ENCODE data around the gene CDYL.

CDYL gene

GRCh38 chr6:4964675-4965561 lies 188.7 kb downstream of the CDYL start:
- H3K9me2 ChIP-seq (replicated peaks; ENCODE audit: insufficient read depth, low read length), result no peaks in the 10 kb centered on the region
- H3K79me2 ChIP-seq (ENCODE audit: insufficient read depth, low read length), result no peaks in the 10 kb centered on the region
- H3K9ac ChIP-seq (ENCODE audit: low read length), result no peak overlapping the region
- H3F3A ChIP-seq (ENCODE audit: insufficient read depth), result no peaks in the 10 kb centered on the region
- TF ChIP-seq EZH2phosphoT487 (conservative IDR thresholded peaks at IDR 0.05; ENCODE audit: low read length) (no peak), CTCF (IDR thresholded peaks at IDR 0.05; ENCODE audit: insufficient read depth, low read length, poor library complexity, severe bottlenecking) (no peak)
- H3K36me3 ChIP-seq (ENCODE audit: low read length), result no peaks in the 10 kb centered on the region
- H2AFZ ChIP-seq (ENCODE audit: low read depth, low read length, severe bottlenecking), result no peak overlapping the region
- no peak overlapping the region for H3K4me2 ChIP-seq (ENCODE audit: low read depth, low read length, poor library complexity, severe bottlenecking)
- no peak overlapping the region for H3K4me3 ChIP-seq (ENCODE audit: insufficient read depth, low read length, poor library complexity, severe bottlenecking)
- no peaks in the 10 kb centered on the region for H3K27me3 ChIP-seq (ENCODE audit: low read length)
- H4K20me1 ChIP-seq (ENCODE audit: low read depth, low read length), result no peaks in the 10 kb centered on the region; the same call in 1 of the 2 replicates
- no peak overlapping the region for H3K27ac ChIP-seq (ENCODE audit: low read depth, low read length)
- H3K9me3 ChIP-seq (ENCODE audit: insufficient read depth, low read length), result no peaks in the 10 kb centered on the region

- no peaks in the 10 kb centered on the region for H3K9me3 ChIP-seq (ENCODE audit: insufficient read depth, low read length)
- H3K36me3 ChIP-seq (ENCODE audit: low read length), result no peaks in the 10 kb centered on the region
- H4K20me1 ChIP-seq (ENCODE audit: low read depth, low read length), result no peaks in the 10 kb centered on the region; the same call in 1 of the 2 replicates
- H3F3A ChIP-seq (ENCODE audit: insufficient read depth), result no peaks in the 10 kb centered on the region
- no peak for TF ChIP-seq CTCF (IDR thresholded peaks at IDR 0.05; ENCODE audit: insufficient read depth, low read length, poor library complexity, severe bottlenecking)
- no peak for TF ChIP-seq EZH2phosphoT487 (conservative IDR thresholded peaks at IDR 0.05; ENCODE audit: low read length)
- no peaks in the 10 kb centered on the region for H3K27me3 ChIP-seq (ENCODE audit: low read length)
- H3K4me3 ChIP-seq (ENCODE audit: insufficient read depth, low read length, poor library complexity, severe bottlenecking), result no peak overlapping the region
- no peaks in the 10 kb centered on the region for H3K9me2 ChIP-seq (replicated peaks; ENCODE audit: insufficient read depth, low read length)
- H3K79me2 ChIP-seq (ENCODE audit: insufficient read depth, low read length), result no peaks in the 10 kb centered on the region
- no peak overlapping the region for H2AFZ ChIP-seq (ENCODE audit: low read depth, low read length, severe bottlenecking)
- no peak overlapping the region for H3K9ac ChIP-seq (ENCODE audit: low read length)
- H3K4me2 ChIP-seq (ENCODE audit: low read depth, low read length, poor library complexity, severe bottlenecking), result no peak overlapping the region
- no peak overlapping the region for H3K27ac ChIP-seq (ENCODE audit: low read depth, low read length)
Observed at GRCh38 chr6:4965562-4966389, 189.6 kb downstream of the CDYL start.

- H3K4me2 ChIP-seq (ENCODE audit: low read depth, low read length, poor library complexity, severe bottlenecking), result no peak overlapping the region
- H3K9ac ChIP-seq (ENCODE audit: low read length), result no peak overlapping the region
- H3K36me3 ChIP-seq (ENCODE audit: low read length), result no peaks in the 10 kb centered on the region
- H4K20me1 ChIP-seq (ENCODE audit: low read depth, low read length), result no peaks in the 10 kb centered on the region
- no peak overlapping the region for H3K27ac ChIP-seq (ENCODE audit: low read depth, low read length)
- no peaks in the 10 kb centered on the region for H3K79me2 ChIP-seq (ENCODE audit: insufficient read depth, low read length)
- H3K9me2 ChIP-seq (replicated peaks; ENCODE audit: insufficient read depth, low read length), result no peaks in the 10 kb centered on the region
- H3K27me3 ChIP-seq (ENCODE audit: low read length), result no peaks in the 10 kb centered on the region
- H3F3A ChIP-seq (ENCODE audit: insufficient read depth), result no peaks in the 10 kb centered on the region
- no peak overlapping the region for H3K4me3 ChIP-seq (ENCODE audit: insufficient read depth, low read length, poor library complexity, severe bottlenecking)
- H2AFZ ChIP-seq (ENCODE audit: low read depth, low read length, severe bottlenecking), result no peak overlapping the region
- TF ChIP-seq CTCF (IDR thresholded peaks at IDR 0.05; ENCODE audit: insufficient read depth, low read length, poor library complexity, severe bottlenecking), result no peak
- no peak for TF ChIP-seq EZH2phosphoT487 (conservative IDR thresholded peaks at IDR 0.05; ENCODE audit: low read length)
- no peaks in the 10 kb centered on the region for H3K9me3 ChIP-seq (ENCODE audit: insufficient read depth, low read length)
Observed at GRCh38 chr6:4967301-4968030, 191.3 kb downstream of the CDYL start.

Data from SU-DHL-6 (cell line).